Nucleus accumbens (tissue), 56 donors: ENCODE data around the gene EXOSC1.
A peak's percentile ranks its signal among the peaks of the same experiment; 100 is the strongest.
"Not testable (repeated sequence)": the region's sequence is repeated elsewhere in the genome, so short reads cannot be mapped to it uniquely, and the experiment has no call there.

ENCODE experiments used
- DNase-seq, 56 donors: peaks; one replicate each; lab custom pipeline; 2025; lab: John Stamatoyannopoulos, UW

Gene EXOSC1

GRCh38 chr10:97459933-97460332, 14.1 kb upstream of the EXOSC1 start:
- DNase-seq: no peak

- DNase-seq: no peak
Measured at GRCh38 chr10:97459111-97459510, 13.3 kb upstream of the EXOSC1 start.

DNA sequence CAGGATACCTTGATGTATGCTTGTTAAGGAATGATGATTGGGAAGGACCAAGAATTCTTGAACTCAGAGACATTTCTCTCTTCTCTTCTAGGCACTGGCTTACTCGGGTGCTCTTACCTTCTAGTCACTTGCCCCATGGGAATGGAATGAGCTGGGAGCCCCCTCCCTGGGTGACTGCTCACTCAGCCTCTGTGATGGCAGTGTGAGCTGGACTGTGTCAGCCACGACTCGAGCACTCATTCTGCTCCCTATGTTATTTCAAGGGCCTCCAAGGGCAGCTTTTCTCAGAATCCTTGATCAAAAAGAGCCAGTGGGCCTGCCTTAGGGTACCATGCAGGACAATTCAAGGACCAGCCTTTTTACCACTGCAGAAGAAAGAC, 10.9 kb upstream of the EXOSC1 start:
- no peak for DNase-seq

DNA sequence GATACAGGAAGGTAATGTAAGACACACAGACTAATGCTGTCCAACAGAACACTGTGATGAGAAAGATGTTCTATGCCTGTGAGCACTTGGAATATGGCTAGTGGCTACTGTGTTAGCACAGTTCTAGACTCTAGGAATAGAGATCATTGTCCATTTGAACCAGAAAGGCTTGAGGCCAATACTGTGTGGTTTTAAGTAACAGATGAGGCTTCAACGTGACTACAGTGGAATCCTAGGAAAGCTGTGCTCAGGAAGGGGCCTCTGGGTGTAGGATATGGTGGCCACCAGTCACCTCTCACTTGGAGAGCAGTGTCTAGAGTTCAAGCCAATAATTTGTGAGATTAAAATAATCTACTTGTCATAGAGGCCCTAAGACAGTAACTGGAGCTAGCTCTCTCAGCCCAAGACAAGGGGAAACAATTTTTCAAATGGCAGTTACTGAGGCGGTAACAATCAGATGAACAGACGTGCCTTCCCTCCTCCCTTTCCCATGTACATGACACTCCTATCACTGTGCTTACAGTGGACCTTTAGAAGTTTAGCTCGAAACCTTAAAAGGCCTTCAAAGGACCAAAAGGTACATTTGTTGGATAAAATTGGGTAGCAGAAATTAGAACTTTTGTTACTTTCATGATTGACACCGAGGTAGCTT, 10.4 kb upstream of the EXOSC1 start:
- no peak for DNase-seq

DNA sequence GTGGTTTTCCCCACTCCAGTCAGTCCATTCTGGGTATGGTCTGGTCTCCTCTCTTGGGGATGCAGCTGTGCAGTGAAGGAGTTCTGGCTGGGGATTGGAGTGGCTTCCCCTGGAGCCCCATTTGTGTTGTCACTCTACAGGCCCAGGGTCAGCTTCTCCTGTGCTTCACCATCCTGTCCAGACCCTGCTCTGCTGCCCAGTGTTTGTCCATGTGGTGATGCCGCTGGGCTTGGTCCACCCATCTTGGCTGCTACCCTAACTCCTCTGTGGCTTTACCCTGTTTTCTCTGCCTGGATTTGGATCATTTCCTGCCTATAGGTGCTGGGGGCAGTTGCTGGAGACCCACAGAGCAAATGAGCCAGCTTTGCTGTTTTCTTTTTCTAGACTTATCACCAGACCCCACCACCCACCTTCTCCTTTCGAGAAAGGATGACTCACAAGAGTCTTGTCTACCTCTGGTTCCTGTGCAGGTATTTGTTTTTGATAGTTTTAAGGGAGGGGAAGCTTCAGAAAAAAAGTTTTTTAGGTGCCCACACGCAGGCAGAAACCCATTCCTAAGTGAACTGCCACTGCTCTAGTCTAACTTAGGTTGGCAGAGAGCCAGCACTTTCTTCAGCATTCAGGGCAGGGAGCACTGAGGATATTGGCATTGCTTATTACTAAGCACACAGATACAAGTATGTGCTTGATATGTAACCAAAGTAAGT, 8.7 kb upstream of the EXOSC1 start:
- peak in 8 of 56 donors; percentile 2 to 48 (median 11) for DNase-seq

- no peak for DNase-seq
Measured at GRCh38 chr10:97452352-97452751, 6.5 kb upstream of the EXOSC1 start.

DNA sequence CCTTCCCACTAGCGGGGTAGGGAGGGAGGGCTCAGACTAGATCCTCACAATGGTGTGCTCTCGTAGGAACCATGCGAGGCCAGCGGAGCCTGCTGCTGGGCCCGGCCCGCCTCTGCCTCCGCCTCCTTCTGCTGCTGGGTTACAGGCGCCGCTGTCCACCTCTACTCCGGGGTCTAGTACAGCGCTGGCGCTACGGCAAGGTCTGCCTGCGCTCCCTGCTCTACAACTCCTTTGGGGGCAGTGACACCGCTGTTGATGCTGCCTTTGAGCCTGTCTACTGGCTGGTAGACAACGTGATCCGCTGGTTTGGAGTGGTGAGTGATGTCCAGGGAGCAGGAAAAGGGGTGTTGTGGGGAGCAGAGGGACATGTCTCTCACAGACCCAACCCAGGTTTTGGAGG, 5.8 kb upstream of the EXOSC1 start:
- no peak for DNase-seq

DNA sequence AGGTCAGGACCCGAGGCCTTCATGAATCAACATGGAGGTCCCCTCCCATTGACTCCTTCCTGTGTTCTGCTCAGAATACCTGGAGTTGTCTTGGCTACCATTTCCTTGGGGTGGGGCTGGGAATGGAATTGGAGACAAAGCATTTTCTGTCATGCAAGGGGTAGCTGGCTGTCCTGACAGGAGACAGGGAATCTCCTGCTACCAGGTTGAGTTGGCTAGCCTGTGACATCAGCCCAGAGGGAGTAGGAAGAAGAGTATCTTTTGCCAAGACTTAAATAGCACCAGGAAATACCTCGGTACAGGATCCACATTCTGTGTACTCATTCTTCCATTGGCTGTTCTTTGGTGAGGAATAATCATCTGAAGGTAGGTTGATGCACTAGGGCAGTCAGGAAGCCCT, 5.0 kb upstream of the EXOSC1 start:
- no peak for DNase-seq

- peak in 1 of 56 donors; percentile 42 for DNase-seq
Measured at GRCh38 chr10:97445357-97445721, 467 bp downstream of the EXOSC1 start.

DNA sequence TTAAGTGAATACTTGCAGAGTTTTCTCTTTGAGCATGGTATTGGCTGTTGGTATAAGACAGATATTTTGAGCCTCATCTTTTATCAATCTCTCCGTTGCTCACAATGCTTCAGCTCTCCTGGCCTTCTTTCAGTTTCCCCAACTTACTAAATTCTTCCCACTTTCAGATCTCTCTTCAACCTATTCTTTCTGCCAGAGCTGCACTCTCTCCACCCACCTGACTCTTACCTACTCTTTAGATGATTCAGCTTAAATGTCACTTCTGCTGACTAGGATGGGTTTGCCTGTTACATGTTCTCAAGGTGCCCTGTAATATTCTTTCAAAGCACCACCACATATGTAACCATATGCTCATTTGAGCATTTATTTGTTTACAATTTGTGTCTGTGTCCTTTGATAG, 1.6 kb downstream of the EXOSC1 start:
- DNase-seq: no peak

DNA sequence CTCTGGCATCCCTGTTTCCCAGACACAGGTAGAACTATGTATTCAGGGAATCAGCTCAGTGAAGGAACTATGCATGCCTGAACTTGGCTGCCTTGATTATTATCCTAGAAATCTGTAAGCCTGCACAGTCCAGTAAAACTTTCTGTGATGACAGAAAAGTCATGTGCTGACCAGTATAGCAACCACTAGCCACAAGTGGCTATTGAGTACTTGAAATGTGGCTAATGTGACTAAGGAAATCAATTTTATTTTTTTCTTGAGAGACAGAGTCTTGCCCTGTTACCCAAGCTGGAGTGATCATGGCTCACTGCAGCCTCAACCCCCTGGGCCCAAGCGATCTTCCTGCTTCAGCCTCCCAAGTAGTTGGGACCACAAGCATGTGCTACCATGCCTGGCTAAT, 3.5 kb downstream of the EXOSC1 start:
- no peak for DNase-seq

- no peak for DNase-seq
Measured at GRCh38 chr10:97435211-97435610, 10.6 kb downstream of the EXOSC1 start.

- DNase-seq: no peak
Measured at GRCh38 chr10:97434557-97434956, 11.2 kb downstream of the EXOSC1 start.

- DNase-seq: no peak
Measured at GRCh38 chr10:97434055-97434454, 11.8 kb downstream of the EXOSC1 start.

- no peak for DNase-seq
Measured at GRCh38 chr10:97428572-97428981, 17.2 kb downstream of the EXOSC1 start.

DNA sequence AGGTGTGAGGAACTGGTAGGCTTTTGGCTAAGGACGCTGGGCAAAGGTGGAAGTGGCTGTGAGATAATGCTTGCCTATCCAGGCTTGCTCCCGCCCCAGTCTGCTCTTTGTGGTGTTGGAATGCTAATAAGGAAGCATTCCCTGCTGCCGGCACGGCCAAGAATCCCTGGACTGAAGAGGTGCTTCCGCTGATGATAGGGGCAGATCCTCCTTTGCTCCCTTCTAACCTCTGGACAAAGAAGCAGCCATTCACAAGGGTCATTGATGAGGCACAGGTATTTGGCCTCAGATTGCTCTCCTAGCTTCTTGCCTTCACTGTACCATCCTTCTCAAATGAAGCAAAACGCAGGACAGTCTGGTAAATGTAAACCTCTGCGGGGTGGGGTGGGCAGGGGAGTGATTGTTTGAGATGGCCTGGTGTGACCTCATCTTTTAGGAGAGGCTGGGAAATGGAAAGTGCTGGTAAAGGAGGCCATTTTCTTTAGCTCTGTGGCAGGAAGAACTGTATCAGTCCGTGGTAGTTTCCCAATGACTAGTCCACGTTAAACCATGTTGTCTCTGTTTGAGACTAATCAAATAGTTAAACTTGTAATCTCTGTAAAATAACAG, 18.1 kb downstream of the EXOSC1 start:
- DNase-seq: no peak

DNA sequence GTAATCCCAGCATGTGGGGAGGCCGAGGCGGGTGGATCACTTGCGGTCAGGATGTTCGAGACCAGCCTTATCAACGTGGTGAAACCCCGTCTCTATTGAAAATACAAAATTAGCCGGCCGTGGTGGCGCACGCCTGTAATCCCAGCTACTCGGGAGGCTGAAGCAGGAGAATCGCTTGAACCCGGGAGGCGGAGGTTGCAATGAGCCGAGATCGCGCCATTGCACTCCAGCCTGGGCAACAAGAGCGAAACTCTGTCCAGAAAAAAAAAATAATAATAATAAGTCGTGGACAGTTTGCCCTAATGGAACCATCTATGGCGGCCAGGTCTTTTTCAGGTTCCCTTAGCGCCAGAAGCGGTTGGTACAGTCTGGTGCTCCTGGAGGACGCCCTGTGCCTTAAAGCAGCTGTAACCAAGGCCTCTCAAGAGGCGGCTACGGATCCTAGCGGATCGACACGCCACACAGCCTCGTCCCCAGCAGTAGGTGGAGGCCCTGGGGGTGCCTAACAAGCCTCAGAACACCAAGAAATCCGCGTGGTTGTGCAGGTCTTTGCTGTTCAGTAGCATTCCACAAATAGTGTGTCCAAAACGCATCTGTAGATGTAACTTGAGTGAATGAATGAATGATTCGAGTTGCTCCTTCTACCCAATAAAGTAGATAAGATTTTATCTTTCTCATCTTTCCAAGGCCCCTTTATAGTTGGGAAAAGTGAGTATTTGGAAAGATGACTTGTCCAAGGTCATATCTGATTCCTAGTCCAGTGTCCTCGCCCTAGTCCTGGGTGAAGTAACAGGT, 18.8 kb downstream of the EXOSC1 start:
- peak in 2 of 56 donors; percentile 5 to 25 for DNase-seq

DNA sequence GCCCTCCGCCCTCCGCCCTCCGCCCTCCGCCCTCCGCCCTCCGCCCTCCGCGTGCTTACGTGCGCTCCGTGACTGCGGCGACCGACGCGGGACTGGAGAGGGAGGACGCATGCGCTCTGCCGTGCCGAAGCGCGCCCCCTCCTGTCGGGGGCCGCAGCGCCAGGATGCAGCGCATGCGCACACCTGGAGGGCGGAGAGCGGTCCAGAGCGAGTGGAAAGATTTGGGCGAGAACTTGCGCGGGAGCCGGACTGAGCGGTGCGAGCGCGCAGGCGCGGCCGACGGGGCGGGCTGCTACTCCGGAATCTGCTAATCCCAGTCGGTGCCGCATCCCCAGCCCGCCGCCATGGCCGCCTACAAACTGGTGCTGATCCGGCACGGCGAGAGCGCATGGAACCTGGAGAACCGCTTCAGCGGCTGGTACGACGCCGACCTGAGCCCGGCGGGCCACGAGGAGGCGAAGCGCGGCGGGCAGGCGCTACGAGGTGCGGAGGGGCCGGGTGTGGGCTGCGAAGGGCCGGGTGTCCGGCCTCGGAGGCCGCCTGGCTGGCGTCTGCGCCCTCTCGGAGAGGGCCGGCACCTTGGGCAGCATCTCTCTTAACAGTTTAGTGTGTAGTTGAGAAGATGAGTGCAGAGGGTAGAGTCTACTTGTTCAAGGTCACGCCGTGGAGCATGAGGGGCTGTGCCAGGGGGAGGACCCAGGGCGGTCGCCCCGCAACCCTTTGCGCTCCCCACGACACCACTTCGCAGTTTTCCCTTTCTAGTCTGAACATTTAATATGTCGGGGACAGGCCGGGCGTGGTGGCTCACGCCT, 19.6 kb downstream of the EXOSC1 start, which contains the start of gene PGAM1:
PGAM1 (plus strand) TSS at position 228 of the 812 bp plus-strand sequence; CDS start at position 345, 117 bp downstream.
- DNase-seq: peak; percentile 55 to 97 (median 92)

- DNase-seq: not testable (repeated sequence)
Measured at GRCh38 chr10:97423757-97424098, 22.1 kb downstream of the EXOSC1 start.

DNA sequence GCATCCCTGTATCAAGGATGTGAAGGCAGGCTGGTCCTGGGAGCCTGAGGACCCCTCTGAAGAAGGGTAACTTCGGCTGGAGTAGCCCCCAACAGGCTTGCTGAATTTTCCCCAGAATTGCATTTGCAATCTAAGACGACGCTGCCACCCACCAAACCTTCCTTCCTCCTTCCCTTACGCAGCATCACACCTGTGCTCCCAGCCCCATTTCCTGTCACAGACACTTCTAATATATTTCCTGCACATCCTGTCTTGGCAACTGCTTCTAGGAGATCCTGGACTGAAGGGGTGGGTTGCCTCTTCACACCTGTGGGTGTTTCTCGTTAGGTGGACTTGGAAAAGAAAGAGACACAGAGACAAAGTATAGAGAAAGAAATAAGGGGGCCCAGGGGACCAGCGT, 29.2 kb downstream of the EXOSC1 start:
- no peak for DNase-seq
